Measurements from ENCODE around the gene SOCS1. TPM values are rescaled to one million over a fixed set of nuclear protein-coding genes. Genes with fewer than 3 reads are reported as not detected.

Gene SOCS1
- total RNA-seq, 6 experiments from 2014 or later, result 3.8 to 6.7 (median 5.9) TPM

DNA sequence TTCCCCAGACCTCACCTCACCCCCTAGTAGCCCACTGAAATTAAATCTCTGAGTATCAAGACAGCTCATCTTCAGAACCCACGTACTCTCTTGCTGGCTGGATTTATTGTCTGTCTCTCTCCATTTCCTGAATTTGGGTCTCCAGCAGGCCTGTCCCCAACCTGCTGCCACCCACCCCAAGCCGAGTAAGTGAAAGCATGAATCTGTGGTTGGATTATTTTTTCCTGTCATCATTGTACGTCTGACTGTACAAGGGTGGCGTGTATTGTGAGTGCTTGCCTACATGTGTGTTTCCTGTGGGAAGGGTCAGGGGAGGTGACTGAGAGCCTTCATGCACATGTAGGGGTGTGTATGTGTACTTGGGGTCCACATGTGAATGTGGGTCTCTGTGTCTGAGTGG, 7.7 kb upstream of the SOCS1 start:
- H3K27me3 Mint-ChIP-seq (ENCODE audit: insufficient read depth), result peaks cover 14% of the 10 kb centered on the region
- no peak for DNase-seq
- H3K36me3 Mint-ChIP-seq (ENCODE audit: low read depth), result no peaks in the 10 kb centered on the region
- TF ChIP-seq, protein P1, sequence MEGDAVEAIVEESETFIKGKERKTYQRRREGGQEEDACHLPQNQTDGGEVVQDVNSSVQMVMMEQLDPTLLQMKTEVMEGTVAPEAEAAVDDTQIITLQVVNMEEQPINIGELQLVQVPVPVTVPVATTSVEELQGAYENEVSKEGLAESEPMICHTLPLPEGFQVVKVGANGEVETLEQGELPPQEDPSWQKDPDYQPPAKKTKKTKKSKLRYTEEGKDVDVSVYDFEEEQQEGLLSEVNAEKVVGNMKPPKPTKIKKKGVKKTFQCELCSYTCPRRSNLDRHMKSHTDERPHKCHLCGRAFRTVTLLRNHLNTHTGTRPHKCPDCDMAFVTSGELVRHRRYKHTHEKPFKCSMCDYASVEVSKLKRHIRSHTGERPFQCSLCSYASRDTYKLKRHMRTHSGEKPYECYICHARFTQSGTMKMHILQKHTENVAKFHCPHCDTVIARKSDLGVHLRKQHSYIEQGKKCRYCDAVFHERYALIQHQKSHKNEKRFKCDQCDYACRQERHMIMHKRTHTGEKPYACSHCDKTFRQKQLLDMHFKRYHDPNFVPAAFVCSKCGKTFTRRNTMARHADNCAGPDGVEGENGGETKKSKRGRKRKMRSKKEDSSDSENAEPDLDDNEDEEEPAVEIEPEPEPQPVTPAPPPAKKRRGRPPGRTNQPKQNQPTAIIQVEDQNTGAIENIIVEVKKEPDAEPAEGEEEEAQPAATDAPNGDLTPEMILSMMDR (IDR thresholded peaks at IDR 0.05), result no peak
- H3K27ac Mint-ChIP-seq, result no peak overlapping the region
- peaks cover 6% of the 10 kb centered on the region for H3K4me1 Mint-ChIP-seq (ENCODE audit: low read depth)
- no peaks in the 10 kb centered on the region for H3K9me3 Mint-ChIP-seq
- H3K4me3 Mint-ChIP-seq, result no peak overlapping the region

- H3K9me3 Mint-ChIP-seq, result no peaks in the 10 kb centered on the region
- TF ChIP-seq, protein P1 (IDR thresholded peaks at IDR 0.05), result no peak
- DNase-seq, result no peak
- H3K36me3 Mint-ChIP-seq (ENCODE audit: low read depth), result no peaks in the 10 kb centered on the region
- H3K27me3 Mint-ChIP-seq (ENCODE audit: insufficient read depth), result peaks cover 13% of the 10 kb centered on the region
- H3K27ac Mint-ChIP-seq, result no peak overlapping the region
- H3K4me3 Mint-ChIP-seq, result no peak overlapping the region
- H3K4me1 Mint-ChIP-seq (ENCODE audit: low read depth), result peaks cover 14% of the 10 kb centered on the region
These were observed 6.9 kb upstream of the SOCS1 start for GRCh38 chr16:11262915-11263314.

DNA sequence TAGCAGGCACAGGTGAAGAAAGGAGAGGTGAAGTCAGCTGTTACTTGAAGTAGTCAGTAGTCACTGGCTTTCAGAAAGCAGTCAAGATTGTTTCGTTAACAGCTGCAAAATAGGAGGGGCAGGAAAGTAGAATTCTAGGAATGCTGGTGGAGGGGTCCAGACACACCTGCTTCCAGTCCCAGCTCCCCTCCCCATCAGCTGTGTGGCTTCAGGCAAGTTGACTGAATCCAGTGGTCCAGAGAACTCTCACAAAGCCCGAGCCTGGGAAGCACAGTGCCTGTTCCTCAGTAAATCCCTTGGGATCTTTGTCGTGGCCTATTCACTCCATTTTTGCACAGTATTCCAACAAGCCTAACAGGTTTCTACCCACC, 4.6 kb upstream of the SOCS1 start:
- H3K27me3 Mint-ChIP-seq (ENCODE audit: insufficient read depth), result peaks cover 8% of the 10 kb centered on the region
- no peaks in the 10 kb centered on the region for H3K9me3 Mint-ChIP-seq
- no peak overlapping the region for H3K4me3 Mint-ChIP-seq
- H3K4me1 Mint-ChIP-seq (ENCODE audit: low read depth), result peaks cover 24% of the 10 kb centered on the region
- TF ChIP-seq, protein P1 (IDR thresholded peaks at IDR 0.05), result no peak
- no peak overlapping the region for H3K27ac Mint-ChIP-seq
- H3K36me3 Mint-ChIP-seq (ENCODE audit: low read depth), result no peaks in the 10 kb centered on the region
- DNase-seq, result no peak

- DNase-seq, result no peak
- TF ChIP-seq, protein P1 (IDR thresholded peaks at IDR 0.05), result no peak
- Mint-ChIP-seq H3K9me3 (no peaks in the 10 kb centered on the region), H3K27ac (no peak overlapping the region), H3K36me3 (ENCODE audit: low read depth) (no peaks in the 10 kb centered on the region), H3K4me1 (ENCODE audit: low read depth) (peaks cover 24% of the 10 kb centered on the region), H3K27me3 (ENCODE audit: insufficient read depth) (peaks cover 6% of the 10 kb centered on the region), H3K4me3 (no peak overlapping the region)
These were observed 3.9 kb upstream of the SOCS1 start for GRCh38 chr16:11259655-11260595.

GRCh38 chr16:11258553-11259492, 2.8 kb upstream of the SOCS1 start:
- no peaks in the 10 kb centered on the region for H3K36me3 Mint-ChIP-seq (ENCODE audit: low read depth)
- peaks cover 6% of the 10 kb centered on the region for H3K27me3 Mint-ChIP-seq (ENCODE audit: insufficient read depth)
- H3K4me3 Mint-ChIP-seq, result peak overlapping the region; percentile 47; the same call in 1 of the 2 replicates
- no peaks in the 10 kb centered on the region for H3K9me3 Mint-ChIP-seq
- DNase-seq, result no peak
- TF ChIP-seq, protein P1 (IDR thresholded peaks at IDR 0.05), result no peak
- H3K4me1 Mint-ChIP-seq (ENCODE audit: low read depth), result peaks cover 27% of the 10 kb centered on the region
- H3K27ac Mint-ChIP-seq, result no peak overlapping the region

Data from HFFc6 (cell line).